Activated CD4-positive, alpha-beta T cell treated with anti-CD3 and anti-CD28 coated beads, Interleukin-2, Interleukin-4, amounts not matched to agents 100 ng/mL and 50 ng/mL, durations not matched to agents 16 hours and 8 hours (primary cell): Measurements from ENCODE around the gene CD3E.
A peak's percentile ranks its signal among the peaks of the same experiment; 100 is the strongest.

Experiments used
- DNase-seq: peaks from one replicate; pipeline ENCODE4 v3.0.0-alpha.2; 2020; ENCODE audit warnings: low spot score

CD3E gene

GRCh38 chr11:118328745-118329144 is 24.2 kb downstream of the CD3E start:
- DNase-seq: no peak

- DNase-seq: no peak
Observed at GRCh38 chr11:118334745-118335144, 30.2 kb downstream of the CD3E start.

- peak; percentile 88 for DNase-seq
Observed at GRCh38 chr11:118338637-118339061, 34.1 kb downstream of the CD3E start.

- no peak for DNase-seq
Observed at GRCh38 chr11:118339281-118339961, 34.9 kb downstream of the CD3E start.

GRCh38 chr11:118340449-118340848 is 35.9 kb downstream of the CD3E start:
- no peak for DNase-seq

- no peak for DNase-seq
Observed at GRCh38 chr11:118341261-118341660, 36.7 kb downstream of the CD3E start.

- DNase-seq: no peak
Observed at GRCh38 chr11:118341815-118342489, 37.4 kb downstream of the CD3E start.

- peak; percentile 84 for DNase-seq
Observed at GRCh38 chr11:118342503-118343161, 38.1 kb downstream of the CD3E start, which contains the start of gene CD3D. Gene CD3D (minus strand): TSS chr11:118342705. CDS start chr11:118342607, 98 bp downstream.

- no peak for DNase-seq
Observed at GRCh38 chr11:118343248-118343647, 38.7 kb downstream of the CD3E start.

GRCh38 chr11:118343981-118344515 is 39.5 kb downstream of the CD3E start, which contains the start of gene CD3G:
Gene CD3G (plus strand): TSS chr11:118344344. CDS start chr11:118344424, 80 bp downstream.
- peak; percentile 81 for DNase-seq

- DNase-seq: no peak
Observed at GRCh38 chr11:118349475-118349874, 44.9 kb downstream of the CD3E start.

- no peak for DNase-seq
Observed at GRCh38 chr11:118353084-118353710, 48.7 kb downstream of the CD3E start.

GRCh38 chr11:118358071-118358470 is 53.5 kb downstream of the CD3E start:
- no peak for DNase-seq

GRCh38 chr11:118359295-118359958 is 54.9 kb downstream of the CD3E start, which contains the start of gene UBE4A:
Gene UBE4A (plus strand): TSS chr11:118359600. CDS start chr11:118365081, 5,481 bp downstream.
- peak; percentile 99 for DNase-seq

GRCh38 chr11:118364956-118365615 is 60.6 kb downstream of the CD3E start:
- no peak for DNase-seq
